Fibroblast of the aortic adventitia (primary cell): Measurements from ENCODE around the gene TSPAN1. TPM values are rescaled to one million over a fixed set of nuclear protein-coding genes. Genes with fewer than 3 reads are reported as not detected.

ENCODE experiments used
- DNase-seq: peaks from one replicate; pipeline ENCODE4 v3.0.0-alpha.2; 2010; ENCODE audit warnings: low read depth
- H3K4me3 ChIP-seq: 2 replicates; pipeline ENCODE4 v1.5.1; 2011; ENCODE audit warnings: low read depth, mild to moderate bottlenecking, control low read depth, low read length, moderate library complexity
- CTCF ChIP-seq: IDR thresholded peaks from 2 replicates; pipeline ENCODE4 v1.5.1; 2011; ENCODE audit warnings: mild to moderate bottlenecking, low read length, control low read depth, inconsistent platforms; ENCODE audit not compliant: insufficient read depth
- total RNA-seq: library from RNA; depleted of rRNA; stranded (reverse); fragments of >200 nt; gene quantifications from 2 replicates; pipeline ENCODE4 v1.2.3, GENCODE V29; 2012; ENCODE audit warnings: low replicate concordance

Gene TSPAN1
- total RNA-seq, 1 donor: 0.81 TPM

GRCh38 chr1:46158312-46159281 lies 16.3 kb upstream of the TSPAN1 start:
- no peak for DNase-seq
- H3K4me3 ChIP-seq: no peak overlapping the region
- TF ChIP-seq CTCF: no peak

- DNase-seq: no peak
- TF ChIP-seq CTCF: no peak
- H3K4me3 ChIP-seq: no peak overlapping the region
Measured at GRCh38 chr1:46159516-46159915, 15.4 kb upstream of the TSPAN1 start.

GRCh38 chr1:46160212-46160611 lies 14.7 kb upstream of the TSPAN1 start:
- TF ChIP-seq CTCF: no peak
- no peak overlapping the region for H3K4me3 ChIP-seq

GRCh38 chr1:46166521-46167462 lies 8.1 kb upstream of the TSPAN1 start:
- DNase-seq: no peak
- H3K4me3 ChIP-seq: peak overlapping the region; percentile 59
- TF ChIP-seq CTCF: no peak

More at GRCh38 chr1:46160212-46160611, 14.7 kb upstream of the TSPAN1 start:
- DNase-seq: no peak

- no peak for TF ChIP-seq CTCF
- H3K4me3 ChIP-seq: no peak overlapping the region
- DNase-seq: no peak
Measured at GRCh38 chr1:46168477-46168876, 6.4 kb upstream of the TSPAN1 start.

- no peak for DNase-seq
- no peak overlapping the region for H3K4me3 ChIP-seq
- TF ChIP-seq CTCF: no peak
Measured at GRCh38 chr1:46169811-46170454, 5.0 kb upstream of the TSPAN1 start.
